ENCODE measurements around the gene GGTLC2. TPM values are rescaled to one million over a fixed set of nuclear protein-coding genes. Genes with fewer than 3 reads are reported as not detected.

GGTLC2 gene
- total RNA-seq, 1 donor from 2014 or later: 6.5 TPM

GRCh38 chr22:22681221-22681739 is 36.9 kb downstream of the GGTLC2 start:
- Histone ChIP-seq H3K27me3 (no peaks in the 10 kb centered on the region), H3K27ac (no peak overlapping the region), H3K9me3 (no peaks in the 10 kb centered on the region), H3K4me1 (no peaks in the 10 kb centered on the region), H3K4me3 (no peak overlapping the region), H3K36me3 (no peaks in the 10 kb centered on the region)
- TF ChIP-seq, protein P1, sequence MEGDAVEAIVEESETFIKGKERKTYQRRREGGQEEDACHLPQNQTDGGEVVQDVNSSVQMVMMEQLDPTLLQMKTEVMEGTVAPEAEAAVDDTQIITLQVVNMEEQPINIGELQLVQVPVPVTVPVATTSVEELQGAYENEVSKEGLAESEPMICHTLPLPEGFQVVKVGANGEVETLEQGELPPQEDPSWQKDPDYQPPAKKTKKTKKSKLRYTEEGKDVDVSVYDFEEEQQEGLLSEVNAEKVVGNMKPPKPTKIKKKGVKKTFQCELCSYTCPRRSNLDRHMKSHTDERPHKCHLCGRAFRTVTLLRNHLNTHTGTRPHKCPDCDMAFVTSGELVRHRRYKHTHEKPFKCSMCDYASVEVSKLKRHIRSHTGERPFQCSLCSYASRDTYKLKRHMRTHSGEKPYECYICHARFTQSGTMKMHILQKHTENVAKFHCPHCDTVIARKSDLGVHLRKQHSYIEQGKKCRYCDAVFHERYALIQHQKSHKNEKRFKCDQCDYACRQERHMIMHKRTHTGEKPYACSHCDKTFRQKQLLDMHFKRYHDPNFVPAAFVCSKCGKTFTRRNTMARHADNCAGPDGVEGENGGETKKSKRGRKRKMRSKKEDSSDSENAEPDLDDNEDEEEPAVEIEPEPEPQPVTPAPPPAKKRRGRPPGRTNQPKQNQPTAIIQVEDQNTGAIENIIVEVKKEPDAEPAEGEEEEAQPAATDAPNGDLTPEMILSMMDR (IDR thresholded peaks at IDR 0.05): no peak
- DNase-seq (no peak), ATAC-seq (no peak)
- intact Hi-C loops (cut with DNase I): no loop called here

GRCh38 chr22:22682196-22682595 is 37.8 kb downstream of the GGTLC2 start:
- H3K27ac ChIP-seq: no peak overlapping the region
- DNase-seq: no peak
- no peak overlapping the region for H3K4me3 ChIP-seq
- H3K27me3 ChIP-seq: no peaks in the 10 kb centered on the region
- no peak for ATAC-seq
- H3K9me3 ChIP-seq: no peaks in the 10 kb centered on the region
- no peaks in the 10 kb centered on the region for H3K4me1 ChIP-seq
- no peaks in the 10 kb centered on the region for H3K36me3 ChIP-seq
- intact Hi-C loops (cut with DNase I): no loop called here
- TF ChIP-seq, protein P1 (IDR thresholded peaks at IDR 0.05): no peak

- H3K27ac ChIP-seq: no peak overlapping the region
- H3K36me3 ChIP-seq: no peaks in the 10 kb centered on the region
- no peak overlapping the region for H3K4me3 ChIP-seq
- H3K27me3 ChIP-seq: no peaks in the 10 kb centered on the region
- no peaks in the 10 kb centered on the region for H3K4me1 ChIP-seq
- DNase-seq (no peak), ATAC-seq (no peak)
- H3K9me3 ChIP-seq: no peaks in the 10 kb centered on the region
- intact Hi-C loops (cut with DNase I): no loop called here
- TF ChIP-seq, protein P1 (IDR thresholded peaks at IDR 0.05): no peak
Measured at GRCh38 chr22:22682807-22683667, 38.6 kb downstream of the GGTLC2 start.

- ATAC-seq (no peak), DNase-seq (no peak)
- no peaks in the 10 kb centered on the region for H3K9me3 ChIP-seq
- H3K36me3 ChIP-seq: no peaks in the 10 kb centered on the region
- H3K4me3 ChIP-seq: no peak overlapping the region
- H3K27me3 ChIP-seq: no peaks in the 10 kb centered on the region
- intact Hi-C loops (cut with DNase I): no loop called here
- no peaks in the 10 kb centered on the region for H3K4me1 ChIP-seq
- H3K27ac ChIP-seq: no peak overlapping the region
- TF ChIP-seq, protein P1 (IDR thresholded peaks at IDR 0.05): no peak
Measured at GRCh38 chr22:22683668-22684361, 39.4 kb downstream of the GGTLC2 start.

DNA sequence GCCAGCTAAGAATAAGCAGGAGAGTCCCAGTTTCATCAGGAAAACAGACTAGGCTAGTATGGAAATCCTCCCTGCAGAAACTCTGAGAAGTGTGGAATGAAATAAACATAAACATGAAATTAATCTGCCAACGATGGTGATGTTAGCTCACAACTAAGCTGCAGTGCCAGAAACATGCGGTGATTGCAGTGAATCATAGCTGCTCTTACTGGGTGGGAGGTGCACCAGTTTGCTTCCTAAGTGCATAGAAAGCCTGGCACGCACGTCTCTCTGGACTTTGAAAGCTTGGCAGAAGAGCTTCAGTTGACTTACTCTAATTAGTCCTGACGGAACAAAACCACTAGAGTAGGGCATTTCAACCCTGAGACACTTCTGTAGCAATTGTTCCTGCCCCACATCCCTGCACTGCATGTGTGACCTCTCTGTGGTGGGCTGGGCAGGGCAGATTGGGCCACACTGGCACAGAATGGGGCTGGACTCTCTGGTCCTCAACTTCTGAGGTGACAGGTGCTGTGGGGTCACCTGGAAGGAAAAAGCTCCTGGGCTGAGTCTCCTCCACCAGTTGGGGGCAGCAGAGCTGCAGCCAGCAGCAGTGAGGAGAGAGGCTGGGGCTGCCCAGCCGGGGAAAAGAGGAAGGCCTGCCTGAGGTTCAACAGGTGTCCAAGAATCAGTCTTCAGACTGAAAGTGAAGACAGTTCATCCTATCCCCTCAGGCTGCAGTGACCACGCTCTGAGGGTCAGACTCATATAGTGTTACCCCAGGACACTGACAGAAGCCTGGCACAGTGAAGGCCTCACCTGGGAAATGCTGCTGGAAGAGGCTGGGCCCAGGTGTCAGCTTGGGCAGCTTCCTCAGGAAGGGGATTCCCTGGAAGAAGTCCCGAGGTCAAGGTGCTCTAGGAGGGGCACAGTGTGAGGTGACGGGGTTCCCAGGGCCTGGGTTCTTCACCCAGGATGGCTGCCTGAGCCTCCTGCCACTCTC is 40.5 kb downstream of the GGTLC2 start:
- peak; percentile 44 for ATAC-seq

More for the DNA sequence above, 40.5 kb downstream of the GGTLC2 start:
- Histone ChIP-seq H3K4me3 (no peak overlapping the region), H3K4me1 (no peaks in the 10 kb centered on the region), H3K36me3 (no peaks in the 10 kb centered on the region), H3K27ac (no peak overlapping the region), H3K9me3 (no peaks in the 10 kb centered on the region), H3K27me3 (no peaks in the 10 kb centered on the region)
- intact Hi-C loops (cut with DNase I): no loop called here
- TF ChIP-seq, protein P1 (IDR thresholded peaks at IDR 0.05): peak; percentile 35
- no peak for DNase-seq

Measured in upper lobe of right lung (tissue), 1 donor.